HG03575 (cell line): Measurements from ENCODE around the gene ATP11A.

Experiments used
- ATAC-seq: cut with Tn5 transposase; IDR thresholded peaks from one replicate; pipeline ENCODE4 v1.9.1; 2021; ENCODE audit not compliant: unreplicated experiment, insufficient number of reproducible peaks, low FRiP score; ENCODE audit errors: extremely low read depth

ATP11A gene

GRCh38 chr13:112912726-112913440 lies 223.0 kb downstream of the ATP11A start:
- ATAC-seq = no peak

- no peak for ATAC-seq
Measured at GRCh38 chr13:112916296-112916695, 226.5 kb downstream of the ATP11A start.

GRCh38 chr13:112917056-112917664 lies 227.3 kb downstream of the ATP11A start:
- no peak for ATAC-seq

- ATAC-seq = no peak
Measured at GRCh38 chr13:112917737-112918136, 227.9 kb downstream of the ATP11A start.

GRCh38 chr13:112918266-112918665 lies 228.4 kb downstream of the ATP11A start:
- ATAC-seq = no peak

- ATAC-seq = no peak
Measured at GRCh38 chr13:112918746-112919145, 228.9 kb downstream of the ATP11A start.

GRCh38 chr13:112923962-112924361 lies 234.1 kb downstream of the ATP11A start:
- ATAC-seq = no peak

GRCh38 chr13:112924365-112924764 lies 234.5 kb downstream of the ATP11A start:
- no peak for ATAC-seq

GRCh38 chr13:112926003-112926402 lies 236.2 kb downstream of the ATP11A start:
- no peak for ATAC-seq

- ATAC-seq = no peak
Measured at GRCh38 chr13:112926993-112927392, 237.2 kb downstream of the ATP11A start.

- no peak for ATAC-seq
Measured at GRCh38 chr13:112928020-112928971, 238.5 kb downstream of the ATP11A start.

GRCh38 chr13:112928972-112929782 lies 239.3 kb downstream of the ATP11A start:
- no peak for ATAC-seq

- ATAC-seq = no peak
Measured at GRCh38 chr13:112929783-112930055, 239.9 kb downstream of the ATP11A start.

- no peak for ATAC-seq
Measured at GRCh38 chr13:112930192-112930591, 240.4 kb downstream of the ATP11A start.

- ATAC-seq = no peak
Measured at GRCh38 chr13:112931028-112931934, 241.4 kb downstream of the ATP11A start.

GRCh38 chr13:112932971-112933370 lies 243.1 kb downstream of the ATP11A start:
- no peak for ATAC-seq

- no peak for ATAC-seq
Measured at GRCh38 chr13:112933649-112934048, 243.8 kb downstream of the ATP11A start.

- ATAC-seq = no peak
Measured at GRCh38 chr13:112934078-112934477, 244.2 kb downstream of the ATP11A start.
